HEK293T (cell line): ENCODE data around the gene SPDL1.

Experiments used
- CTCF ChIA-PET: fragments of 350-600 bp; formaldehyde crosslinking; extraction: SDS; loops from one replicate; lab custom pipeline; 2021; ENCODE audit warnings: antibody characterized with exemption, inconsistent platforms; lab: Yijun Ruan, JAX
- POLR2A ChIA-PET: fragments of 350-600 bp; formaldehyde crosslinking; extraction: SDS; loops from one replicate; lab custom pipeline; 2020; ENCODE audit warnings: antibody characterized with exemption, inconsistent platforms; lab: Yijun Ruan, JAX
- DNase-seq: peaks from one replicate; pipeline ENCODE4 v3.0.0; 2012; ENCODE audit warnings: mixed read lengths; ENCODE audit errors: extremely low spot score
- ARNT ChIP-seq: fragments of 450-650 bp; IDR thresholded peaks from 2 replicates; pipeline ENCODE4 v1.6.1; 2017; ENCODE audit warnings: mild to moderate bottlenecking
- BHLHE40 ChIP-seq: fragments of 450-650 bp; IDR thresholded peaks from 2 replicates; pipeline ENCODE4 v1.6.1; 2016; ENCODE audit warnings: mild to moderate bottlenecking, moderate library complexity, borderline replicate concordance
- CTBP1 ChIP-seq: fragments of 450-650 bp; IDR thresholded peaks from 2 replicates; pipeline ENCODE4 v1.6.1; 2016; ENCODE audit warnings: borderline replicate concordance
- ELF4 ChIP-seq: fragments of 450-650 bp; IDR thresholded peaks from 2 replicates; pipeline ENCODE4 v1.6.1; 2017; ENCODE audit warnings: antibody characterized with exemption
- FOXA1 ChIP-seq: fragments of 450-650 bp; IDR thresholded peaks from 2 replicates; pipeline ENCODE4 v1.6.1; 2016; ENCODE audit warnings: mild to moderate bottlenecking
- FOXK2 ChIP-seq: fragments of 450-650 bp; IDR thresholded peaks from 2 replicates; pipeline ENCODE4 v1.6.1; 2016; ENCODE audit warnings: mild to moderate bottlenecking
- FOXM1 ChIP-seq: fragments of 450-650 bp; IDR thresholded peaks from 2 replicates; pipeline ENCODE4 v1.6.1; 2017; ENCODE audit warnings: mild to moderate bottlenecking, borderline replicate concordance
- HDGF ChIP-seq: fragments of 450-650 bp; IDR thresholded peaks from 2 replicates; pipeline ENCODE4 v1.6.1; 2017; ENCODE audit warnings: antibody characterized with exemption, borderline replicate concordance
- L3MBTL2 ChIP-seq: fragments of 450-650 bp; conservative IDR thresholded peaks from 2 replicates; pipeline ENCODE4 v1.6.1; 2016; ENCODE audit warnings: mild to moderate bottlenecking
- LEF1 ChIP-seq: fragments of 450-650 bp; IDR thresholded peaks from 2 replicates; pipeline ENCODE4 v1.6.1; 2017; ENCODE audit warnings: mild to moderate bottlenecking, borderline replicate concordance
- NFRKB ChIP-seq: fragments of 450-650 bp; IDR thresholded peaks from 2 replicates; pipeline ENCODE4 v1.6.1; 2016; ENCODE audit warnings: mild to moderate bottlenecking, moderate library complexity
- PKNOX1 ChIP-seq: fragments of 450-650 bp; IDR thresholded peaks from 2 replicates; pipeline ENCODE4 v1.6.1; 2016
- SP1 ChIP-seq: fragments of 450-650 bp; IDR thresholded peaks from 2 replicates; pipeline ENCODE4 v1.6.1; 2017
- SUZ12 ChIP-seq: fragments of 450-650 bp; IDR thresholded peaks from 2 replicates; pipeline ENCODE4 v1.6.1; 2016; ENCODE audit warnings: mild to moderate bottlenecking
- TARDBP ChIP-seq: fragments of 450-650 bp; IDR thresholded peaks from 2 replicates; pipeline ENCODE4 v1.6.1; 2016
- ZNF384 ChIP-seq: fragments of 450-650 bp; IDR thresholded peaks from 2 replicates; pipeline ENCODE4 v1.6.1; 2016

The SPDL1 gene

GRCh38 chr5:169595172-169595820 lies 11.7 kb downstream of the SPDL1 start:
- TF ChIP-seq L3MBTL2 (no peak), ZNF384 (no peak), NFRKB (no peak), ARNT (no peak), BHLHE40 (no peak), CTBP1 (no peak), TARDBP (no peak), HDGF (no peak), PKNOX1 (no peak), SP1 (no peak), LEF1 (no peak), SUZ12 (no peak), FOXM1 (no peak), ELF4 (no peak)
- no peak for DNase-seq
- POLR2A ChIA-PET = interaction anchor here (2.6 kb wide), 1 partner anchor 12 kb away, joined by 15 read pairs; the partner anchor contains the start of gene SPDL1
- CTCF ChIA-PET = interaction anchor here (0.6 to 0.7 kb wide), 2 partner anchors 217 to 899 kb away, joined by 3 read pairs; no protein-coding TSS in a partner anchor

GRCh38 chr5:169599451-169599850 lies 15.9 kb downstream of the SPDL1 start:
- no peak for DNase-seq
- TF ChIP-seq SP1 (no peak), BHLHE40 (no peak), FOXK2 (no peak), L3MBTL2 (no peak), TARDBP (no peak), LEF1 (no peak), FOXM1 (no peak), CTBP1 (no peak), NFRKB (no peak)
- POLR2A ChIA-PET = no interaction called here
- CTCF ChIA-PET = no interaction called here

GRCh38 chr5:169602535-169602934 lies 19.0 kb downstream of the SPDL1 start:
- no peak for DNase-seq
- TF ChIP-seq FOXM1 (no peak), FOXA1 (no peak), PKNOX1 (no peak), BHLHE40 (no peak), TARDBP (no peak), ARNT (no peak), LEF1 (no peak), L3MBTL2 (no peak), HDGF (no peak)
- ChIA-PET POLR2A (no interaction called here), CTCF (no interaction called here)

- TF ChIP-seq ARNT (no peak), L3MBTL2 (no peak), PKNOX1 (no peak), ELF4 (no peak), CTBP1 (no peak), FOXK2 (no peak), TARDBP (no peak), FOXM1 (no peak)
- ChIA-PET CTCF (no interaction called here), POLR2A (no interaction called here)
- DNase-seq = no peak
These were observed 22.7 kb downstream of the SPDL1 start for GRCh38 chr5:169606279-169606678.

GRCh38 chr5:169607882-169608281 lies 24.3 kb downstream of the SPDL1 start:
- ChIA-PET POLR2A (no interaction called here), CTCF (interaction anchor here (0.7 kb wide), 1 partner anchor 372 kb away, joined by 3 read pairs; the partner anchor contains the start of gene INSYN2B)
- TF ChIP-seq FOXA1 = no peak
- no peak for TF ChIP-seq CTBP1
- TF ChIP-seq SUZ12 = no peak
- no peak for TF ChIP-seq NFRKB
- no peak for TF ChIP-seq TARDBP
- no peak for TF ChIP-seq ZNF384
- TF ChIP-seq ELF4 = no peak
- TF ChIP-seq PKNOX1 = no peak
- no peak for TF ChIP-seq FOXK2
- no peak for TF ChIP-seq L3MBTL2
- no peak for TF ChIP-seq BHLHE40
- no peak for TF ChIP-seq FOXM1
- TF ChIP-seq HDGF = no peak
- TF ChIP-seq SP1 = no peak
- no peak for TF ChIP-seq ARNT
- TF ChIP-seq LEF1 = no peak
- DNase-seq = no peak
